ENCODE measurements around the gene SEMA3F. TPM values are rescaled to one million over a fixed set of nuclear protein-coding genes. Genes with fewer than 3 reads are reported as not detected.

Gene SEMA3F
- total RNA-seq, 3 donors from 2014 or later (not counting 1 experiment from before 2014, with no cell fraction given): 0.16 to 1.1 (median 0.78) TPM

GRCh38 chr3:50167841-50168209 lies 12.7 kb downstream of the SEMA3F start:
- ATAC-seq: no peak
- H3K4me3 ChIP-seq (ENCODE audit: low read length): no peak overlapping the region
- no peaks in the 10 kb centered on the region for H3K9me3 ChIP-seq (ENCODE audit: control insufficient read depth, insufficient read depth, low read length)
- H3K27ac ChIP-seq (ENCODE audit: low read length): no peak overlapping the region
- intact Hi-C loops (cut with micrococcal nuclease): no loop called here
- TF ChIP-seq CTCF (IDR thresholded peaks at IDR 0.05): no peak
- no peaks in the 10 kb centered on the region for H3K4me1 Mint-ChIP-seq
- no peak for DNase-seq
- no peak overlapping the region for H3K4me3 Mint-ChIP-seq
- no peaks in the 10 kb centered on the region for H3K27me3 ChIP-seq (ENCODE audit: control insufficient read depth, insufficient read depth, low read length)
- no peaks in the 10 kb centered on the region for H3K4me1 ChIP-seq (ENCODE audit: control insufficient read depth, insufficient read depth, low read length)
- H3K36me3 ChIP-seq (ENCODE audit: control insufficient read depth, insufficient read depth, low read length): no peaks in the 10 kb centered on the region
- WGBS (ENCODE audit: insufficient coverage): 90% methylated on average over 7 of the region's 7 CpGs
- no peaks in the 10 kb centered on the region for H3K27me3 Mint-ChIP-seq (ENCODE audit: low read depth in 2 of 2)
- H3K27ac Mint-ChIP-seq: no peak overlapping the region
- no peaks in the 10 kb centered on the region for H3K9me3 Mint-ChIP-seq
- no peaks in the 10 kb centered on the region for H3K36me3 Mint-ChIP-seq

GRCh38 chr3:50168388-50168787 lies 13.3 kb downstream of the SEMA3F start:
- intact Hi-C loops (cut with micrococcal nuclease): no loop called here
- H3K4me3 Mint-ChIP-seq: no peak overlapping the region
- no peak for TF ChIP-seq CTCF (IDR thresholded peaks at IDR 0.05)
- no peak overlapping the region for H3K27ac ChIP-seq (ENCODE audit: low read length)
- no peaks in the 10 kb centered on the region for H3K36me3 ChIP-seq (ENCODE audit: control insufficient read depth, insufficient read depth, low read length)
- no peaks in the 10 kb centered on the region for H3K36me3 Mint-ChIP-seq
- H3K4me1 Mint-ChIP-seq: no peaks in the 10 kb centered on the region
- no peak for ATAC-seq
- WGBS (ENCODE audit: insufficient coverage): 92% methylated on average over 9 of the region's 9 CpGs
- no peaks in the 10 kb centered on the region for H3K9me3 ChIP-seq (ENCODE audit: control insufficient read depth, insufficient read depth, low read length)
- no peaks in the 10 kb centered on the region for H3K27me3 ChIP-seq (ENCODE audit: control insufficient read depth, insufficient read depth, low read length)
- no peaks in the 10 kb centered on the region for H3K9me3 Mint-ChIP-seq
- H3K4me3 ChIP-seq (ENCODE audit: low read length): no peak overlapping the region
- no peaks in the 10 kb centered on the region for H3K27me3 Mint-ChIP-seq (ENCODE audit: low read depth in 2 of 2)
- no peak overlapping the region for H3K27ac Mint-ChIP-seq
- H3K4me1 ChIP-seq (ENCODE audit: control insufficient read depth, insufficient read depth, low read length): no peaks in the 10 kb centered on the region
- DNase-seq: no peak

GRCh38 chr3:50168791-50169190 lies 13.7 kb downstream of the SEMA3F start:
- Mint-ChIP-seq H3K36me3 (no peaks in the 10 kb centered on the region), H3K27me3 (ENCODE audit: low read depth in 2 of 2) (peaks cover 0 to 1% of the 10 kb centered on the region in 2 donors), H3K4me1 (peaks cover 0 to 3% of the 10 kb centered on the region in 2 donors), H3K27ac (no peak overlapping the region), H3K4me3 (no peak overlapping the region), H3K9me3 (no peaks in the 10 kb centered on the region)
- Histone ChIP-seq H3K4me3 (ENCODE audit: low read length) (no peak overlapping the region), H3K36me3 (ENCODE audit: control insufficient read depth, insufficient read depth, low read length) (no peaks in the 10 kb centered on the region), H3K27me3 (ENCODE audit: control insufficient read depth, insufficient read depth, low read length) (no peaks in the 10 kb centered on the region), H3K9me3 (ENCODE audit: control insufficient read depth, insufficient read depth, low read length) (no peaks in the 10 kb centered on the region), H3K27ac (ENCODE audit: low read length) (no peak overlapping the region), H3K4me1 (ENCODE audit: control insufficient read depth, insufficient read depth, low read length) (no peaks in the 10 kb centered on the region)
- no peak for ATAC-seq
- intact Hi-C loops (cut with micrococcal nuclease): no loop called here
- DNase-seq: no peak
- TF ChIP-seq CTCF (IDR thresholded peaks at IDR 0.05): no peak
- 91% methylated on average over 6 of the region's 6 CpGs for WGBS (ENCODE audit: insufficient coverage)

- Mint-ChIP-seq H3K4me3 (no peak overlapping the region), H3K27ac (no peak overlapping the region), H3K4me1 (peaks cover 0 to 4% of the 10 kb centered on the region in 2 donors), H3K9me3 (no peaks in the 10 kb centered on the region), H3K27me3 (ENCODE audit: low read depth in 2 of 2) (peaks cover 0 to 2% of the 10 kb centered on the region in 2 donors), H3K36me3 (no peaks in the 10 kb centered on the region)
- WGBS (ENCODE audit: insufficient coverage): 88% methylated on average over 11 of the region's 11 CpGs
- no peak overlapping the region for H3K27ac ChIP-seq (ENCODE audit: low read length)
- no peak overlapping the region for H3K4me3 ChIP-seq (ENCODE audit: low read length)
- intact Hi-C loops (cut with micrococcal nuclease): no loop called here
- no peaks in the 10 kb centered on the region for H3K27me3 ChIP-seq (ENCODE audit: control insufficient read depth, insufficient read depth, low read length)
- DNase-seq (no peak), ATAC-seq (no peak)
- no peaks in the 10 kb centered on the region for H3K9me3 ChIP-seq (ENCODE audit: control insufficient read depth, insufficient read depth, low read length)
- H3K4me1 ChIP-seq (ENCODE audit: control insufficient read depth, insufficient read depth, low read length): no peaks in the 10 kb centered on the region
- TF ChIP-seq CTCF (IDR thresholded peaks at IDR 0.05): no peak
- no peaks in the 10 kb centered on the region for H3K36me3 ChIP-seq (ENCODE audit: control insufficient read depth, insufficient read depth, low read length)
Measured at GRCh38 chr3:50169232-50169832, 14.2 kb downstream of the SEMA3F start.

All from natural killer cell (primary cell).